ENCODE data around the gene SOX13.

SOX13 gene

GRCh38 chr1:204153667-204154066, 80.8 kb downstream of the SOX13 start:
- H3K4me3 Mint-ChIP-seq, result no peak overlapping the region
- DNase-seq (ENCODE audit: low spot score in 2 of 2) (no peak), ATAC-seq (no peak)
- H3K4me1 Mint-ChIP-seq, result peaks cover 14% of the 10 kb centered on the region
- peaks cover 5% of the 10 kb centered on the region for H3K36me3 Mint-ChIP-seq
- H3K9me3 Mint-ChIP-seq, result no peaks in the 10 kb centered on the region
- H3K27ac Mint-ChIP-seq, result no peak overlapping the region

GRCh38 chr1:204154568-204155255, 81.8 kb downstream of the SOX13 start:
- H3K36me3 Mint-ChIP-seq, result peaks cover 5% of the 10 kb centered on the region
- no peak overlapping the region for H3K27ac Mint-ChIP-seq
- no peak overlapping the region for H3K4me3 Mint-ChIP-seq
- ATAC-seq (no peak), DNase-seq (ENCODE audit: low spot score in 2 of 2) (no peak)
- no peaks in the 10 kb centered on the region for H3K9me3 Mint-ChIP-seq
- H3K4me1 Mint-ChIP-seq, result peaks cover 14% of the 10 kb centered on the region

- no peak overlapping the region for H3K27ac Mint-ChIP-seq
- H3K36me3 Mint-ChIP-seq, result no peaks in the 10 kb centered on the region
- no peaks in the 10 kb centered on the region for H3K9me3 Mint-ChIP-seq
- peaks cover 14% of the 10 kb centered on the region for H3K4me1 Mint-ChIP-seq
- no peak overlapping the region for H3K4me3 Mint-ChIP-seq
- DNase-seq (ENCODE audit: low spot score in 2 of 2) (no peak), ATAC-seq (no peak)
Measured at GRCh38 chr1:204155881-204156280, 83.0 kb downstream of the SOX13 start.

- no peaks in the 10 kb centered on the region for H3K36me3 Mint-ChIP-seq
- DNase-seq (ENCODE audit: low spot score in 2 of 2) (no peak), ATAC-seq (no peak)
- H3K27ac Mint-ChIP-seq, result no peak overlapping the region
- no peaks in the 10 kb centered on the region for H3K9me3 Mint-ChIP-seq
- H3K4me1 Mint-ChIP-seq, result peaks cover 8% of the 10 kb centered on the region
- no peak overlapping the region for H3K4me3 Mint-ChIP-seq
Measured at GRCh38 chr1:204157962-204158361, 85.0 kb downstream of the SOX13 start.

GRCh38 chr1:204161609-204162493, 88.9 kb downstream of the SOX13 start:
- Mint-ChIP-seq H3K9me3 (no peaks in the 10 kb centered on the region), H3K27ac (no peak overlapping the region), H3K4me1 (peaks cover 8% of the 10 kb centered on the region), H3K4me3 (no peak overlapping the region), H3K36me3 (no peaks in the 10 kb centered on the region)
- DNase-seq (ENCODE audit: low spot score in 2 of 2) (no peak), ATAC-seq (no peak)

- peaks cover 7% of the 10 kb centered on the region for H3K4me1 Mint-ChIP-seq
- ATAC-seq (peak; percentile 84), DNase-seq (ENCODE audit: low spot score in 2 of 2) (peak; percentile 81 to 88)
- peaks cover 3% of the 10 kb centered on the region for H3K9me3 Mint-ChIP-seq
- no peak overlapping the region for H3K27ac Mint-ChIP-seq
- H3K4me3 Mint-ChIP-seq, result no peak overlapping the region
- no peaks in the 10 kb centered on the region for H3K36me3 Mint-ChIP-seq
Measured at GRCh38 chr1:204162494-204163074, 89.7 kb downstream of the SOX13 start.

GRCh38 chr1:204166219-204166618, 93.3 kb downstream of the SOX13 start, which contains the start of gene REN:
Gene REN, minus strand, starts transcription at chr1:204166337. Its CDS starts 44 bp downstream, at chr1:204166293.
- no peak within 1 kb of the TSS for H3K4me3 Mint-ChIP-seq
- no peak within 1 kb of the TSS for H3K27ac Mint-ChIP-seq
- DNase-seq (ENCODE audit: low spot score in 2 of 2), result no peak
- ATAC-seq, result no peak
- H3K36me3 Mint-ChIP-seq, result no peaks in the 10 kb centered on the region
- no peaks in the 10 kb centered on the region for H3K4me1 Mint-ChIP-seq
- H3K9me3 Mint-ChIP-seq, result peaks cover 3% of the 10 kb centered on the region

- Mint-ChIP-seq H3K9me3 (peaks cover 3% of the 10 kb centered on the region), H3K27ac (no peak overlapping the region), H3K4me1 (no peaks in the 10 kb centered on the region), H3K4me3 (no peak overlapping the region), H3K36me3 (no peaks in the 10 kb centered on the region)
- no peak for ATAC-seq
- DNase-seq (ENCODE audit: low spot score in 2 of 2), result no peak
Measured at GRCh38 chr1:204167730-204168129, 94.8 kb downstream of the SOX13 start.

- Mint-ChIP-seq H3K27ac (no peak overlapping the region), H3K4me1 (no peaks in the 10 kb centered on the region), H3K9me3 (peaks cover 7% of the 10 kb centered on the region), H3K36me3 (no peaks in the 10 kb centered on the region), H3K4me3 (no peak overlapping the region)
- ATAC-seq (no peak), DNase-seq (ENCODE audit: low spot score in 2 of 2) (no peak)
Measured at GRCh38 chr1:204169858-204170257, 96.9 kb downstream of the SOX13 start.

- DNase-seq (ENCODE audit: low spot score in 2 of 2) (no peak), ATAC-seq (no peak)
- Mint-ChIP-seq H3K27ac (no peak overlapping the region), H3K36me3 (no peaks in the 10 kb centered on the region), H3K4me1 (no peaks in the 10 kb centered on the region), H3K9me3 (peaks cover 7% of the 10 kb centered on the region), H3K4me3 (no peak overlapping the region)
Measured at GRCh38 chr1:204170494-204171155, 97.7 kb downstream of the SOX13 start.

GRCh38 chr1:204171751-204172178, 98.8 kb downstream of the SOX13 start:
- Mint-ChIP-seq H3K36me3 (no peaks in the 10 kb centered on the region), H3K9me3 (peaks cover 7% of the 10 kb centered on the region), H3K4me1 (no peaks in the 10 kb centered on the region), H3K27ac (no peak overlapping the region), H3K4me3 (no peak overlapping the region)
- no peak for DNase-seq (ENCODE audit: low spot score in 2 of 2)
- ATAC-seq, result no peak

GRCh38 chr1:204172404-204173029, 99.6 kb downstream of the SOX13 start:
- Mint-ChIP-seq H3K4me1 (no peaks in the 10 kb centered on the region), H3K27ac (no peak overlapping the region), H3K36me3 (no peaks in the 10 kb centered on the region), H3K4me3 (no peak overlapping the region), H3K9me3 (peaks cover 4% of the 10 kb centered on the region)
- ATAC-seq (no peak), DNase-seq (ENCODE audit: low spot score in 2 of 2) (no peak)

GRCh38 chr1:204174958-204175357, 102.0 kb downstream of the SOX13 start:
- ATAC-seq, result no peak
- Mint-ChIP-seq H3K27ac (no peak overlapping the region), H3K9me3 (peaks cover 4% of the 10 kb centered on the region), H3K4me3 (no peak overlapping the region), H3K36me3 (no peaks in the 10 kb centered on the region), H3K4me1 (no peaks in the 10 kb centered on the region)
- no peak for DNase-seq (ENCODE audit: low spot score in 2 of 2)

GRCh38 chr1:204176049-204176448, 103.1 kb downstream of the SOX13 start:
- Mint-ChIP-seq H3K27ac (no peak overlapping the region), H3K36me3 (no peaks in the 10 kb centered on the region), H3K9me3 (peaks cover 4% of the 10 kb centered on the region), H3K4me1 (no peaks in the 10 kb centered on the region), H3K4me3 (no peak overlapping the region)
- no peak for ATAC-seq
- no peak for DNase-seq (ENCODE audit: low spot score in 2 of 2)

GRCh38 chr1:204177133-204177532, 104.2 kb downstream of the SOX13 start:
- Mint-ChIP-seq H3K4me3 (no peak overlapping the region), H3K4me1 (no peaks in the 10 kb centered on the region), H3K27ac (no peak overlapping the region), H3K9me3 (peaks cover 4% of the 10 kb centered on the region), H3K36me3 (no peaks in the 10 kb centered on the region)
- DNase-seq (ENCODE audit: low spot score in 2 of 2), result no peak
- ATAC-seq, result peak; percentile 29

Measured in stimulated activated effector memory CD8-positive, alpha-beta T cell treated with anti-CD3 and anti-CD28 coated beads, Interleukin-12 subunit alpha, Interleukin-12 subunit beta, amount 100 ng/mL, for 72 hours (primary cell).